HG02943 (cell line): ENCODE results near the gene AUTS2.

Experiments
- ATAC-seq: cut with Tn5 transposase; IDR thresholded peaks from one replicate; pipeline ENCODE4 v1.9.1; 2021; ENCODE audit warnings: mild to moderate bottlenecking, low read depth, moderate library complexity; ENCODE audit not compliant: unreplicated experiment

The AUTS2 gene

DNA sequence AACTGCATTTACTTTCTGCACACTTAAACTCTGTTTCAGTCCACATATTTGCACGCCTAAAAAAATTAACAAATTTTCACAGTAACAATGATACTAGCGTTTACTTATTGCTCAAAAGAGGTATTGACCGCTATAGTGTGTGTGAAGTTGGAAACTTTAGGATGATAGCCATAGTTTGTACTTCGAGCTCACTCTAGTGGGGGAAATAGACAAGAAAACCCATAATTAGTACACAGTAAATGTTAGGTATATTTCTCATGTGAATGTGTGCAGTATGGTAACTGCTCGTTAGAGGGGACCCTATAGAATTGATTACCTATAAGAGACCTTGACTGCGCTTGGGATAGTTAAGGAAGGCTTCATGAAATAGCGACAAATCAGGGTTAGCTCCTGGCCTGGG is 238.4 kb downstream of the AUTS2 start:
- ATAC-seq: no peak

DNA sequence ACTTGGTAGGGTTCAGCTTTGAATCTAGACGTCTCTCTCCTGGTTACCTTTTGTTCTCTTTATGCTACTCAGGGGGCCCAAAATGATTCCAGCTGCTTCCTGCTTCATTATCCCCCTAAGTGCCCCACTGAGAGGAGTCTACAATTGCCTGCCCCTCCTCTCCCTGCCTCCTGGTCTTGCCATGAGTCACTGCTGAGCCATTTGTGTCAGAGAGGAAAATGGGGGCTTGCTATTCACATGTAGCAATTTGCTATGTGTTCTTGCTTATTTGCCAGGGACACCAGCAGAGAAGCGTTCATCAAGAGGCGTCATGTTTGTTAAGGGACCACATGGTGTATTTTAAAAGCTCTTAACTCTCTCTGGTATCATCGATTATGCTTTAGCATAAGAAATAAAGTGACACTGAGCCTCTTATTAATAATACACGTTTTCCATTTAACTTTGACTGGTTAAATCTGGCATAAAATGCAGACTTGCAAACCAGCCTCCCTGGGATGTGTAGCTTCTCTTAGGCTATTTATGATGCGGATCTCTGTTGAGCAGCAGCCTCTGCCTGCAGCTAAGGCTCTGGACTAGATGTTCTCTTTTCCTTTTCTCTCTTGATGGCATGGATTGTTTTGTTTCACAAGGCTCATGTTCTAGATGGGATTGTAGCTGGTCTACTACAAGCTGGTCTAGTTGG is 239.3 kb downstream of the AUTS2 start:
- no peak for ATAC-seq

GRCh38 chr7:69839782-69840181 is 241.5 kb downstream of the AUTS2 start:
- no peak for ATAC-seq

DNA sequence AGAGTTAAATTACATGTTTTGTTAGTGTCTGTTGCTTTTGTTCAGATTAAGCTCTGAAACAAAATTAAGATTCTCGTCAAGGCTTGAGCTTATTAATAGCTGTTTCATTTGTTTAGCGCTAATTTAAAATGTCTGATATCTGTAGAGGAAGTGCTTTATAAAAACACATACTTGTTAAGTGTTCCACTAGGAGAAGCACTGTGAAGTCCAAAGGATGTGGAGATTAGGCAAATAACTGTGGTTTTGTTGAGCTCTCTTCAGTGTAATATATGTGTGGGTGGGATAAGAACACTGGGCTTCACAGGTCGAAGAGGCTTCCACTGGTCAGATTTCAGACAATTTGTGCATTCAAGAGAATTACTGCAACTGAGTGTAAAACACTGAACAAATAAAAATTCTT is 242.0 kb downstream of the AUTS2 start:
- ATAC-seq: no peak

GRCh38 chr7:69843653-69844052 is 245.4 kb downstream of the AUTS2 start:
- ATAC-seq: no peak

- no peak for ATAC-seq
Measured at GRCh38 chr7:69844264-69844868, 246.1 kb downstream of the AUTS2 start.

GRCh38 chr7:69845721-69846495 is 247.6 kb downstream of the AUTS2 start:
- ATAC-seq: no peak

GRCh38 chr7:69847921-69848612 is 249.8 kb downstream of the AUTS2 start:
- ATAC-seq: no peak

GRCh38 chr7:69849268-69849667 is 251.0 kb downstream of the AUTS2 start:
- ATAC-seq: no peak

DNA sequence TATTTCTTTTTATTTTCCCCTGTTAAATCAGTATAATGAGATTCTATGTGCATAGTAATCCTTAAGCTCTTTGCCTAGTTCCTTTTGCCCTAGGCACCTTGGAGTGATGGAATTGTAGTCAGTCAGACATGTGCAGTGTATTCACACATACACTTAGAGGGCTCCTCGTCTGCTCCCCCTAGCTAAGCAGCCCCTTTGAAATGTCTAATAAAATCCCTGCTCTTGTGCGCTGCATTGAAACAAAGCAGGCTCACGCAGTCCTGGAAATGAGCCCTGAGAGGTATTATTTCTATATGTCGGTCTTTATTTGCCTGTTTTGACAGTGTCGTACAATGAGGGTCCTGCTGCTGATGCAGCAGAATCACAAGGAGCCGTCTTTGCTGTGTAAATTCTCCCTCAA is 258.7 kb downstream of the AUTS2 start:
- no peak for ATAC-seq

DNA sequence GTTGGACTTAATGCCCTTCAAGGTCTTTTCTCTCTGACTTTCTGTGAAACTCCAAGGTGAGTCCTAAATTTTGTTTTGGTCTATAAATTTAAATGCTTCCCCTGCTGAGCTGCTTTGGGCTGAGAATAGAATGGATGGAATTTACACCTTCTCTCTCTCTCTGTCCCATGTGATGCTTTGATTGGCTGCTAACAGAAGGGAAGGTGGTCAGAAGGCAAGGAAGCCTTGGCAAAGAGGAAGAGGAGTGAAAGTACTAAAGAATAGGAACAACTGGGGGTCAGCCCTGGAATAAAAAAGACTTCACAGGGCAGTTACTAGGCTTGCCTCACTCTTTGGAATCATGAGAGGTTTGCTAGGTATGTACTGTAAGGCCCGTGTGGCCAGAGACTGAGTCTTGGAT is 260.2 kb downstream of the AUTS2 start:
- ATAC-seq: no peak

- no peak for ATAC-seq
Measured at GRCh38 chr7:69859342-69859741, 261.1 kb downstream of the AUTS2 start.

DNA sequence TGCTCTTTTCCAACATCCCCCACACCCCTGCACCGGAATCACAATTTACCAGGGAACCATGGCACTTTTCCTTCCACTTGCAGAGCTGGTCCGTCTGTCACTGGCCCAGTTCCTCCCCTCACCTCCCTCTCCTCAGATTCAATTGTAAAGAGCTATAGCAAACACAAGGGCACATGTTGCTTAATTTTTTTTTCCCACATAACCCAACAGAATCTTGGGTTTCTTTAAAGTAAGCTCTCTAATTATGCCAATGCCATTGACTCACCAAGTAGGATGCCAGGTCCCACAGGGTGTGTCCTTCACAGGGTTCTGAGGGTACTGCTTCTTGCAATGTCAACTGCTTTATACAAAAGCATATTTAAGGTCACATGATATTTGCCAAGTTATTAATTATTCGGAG is 262.2 kb downstream of the AUTS2 start:
- no peak for ATAC-seq

- ATAC-seq: no peak
Measured at GRCh38 chr7:69860941-69861622, 262.8 kb downstream of the AUTS2 start.

DNA sequence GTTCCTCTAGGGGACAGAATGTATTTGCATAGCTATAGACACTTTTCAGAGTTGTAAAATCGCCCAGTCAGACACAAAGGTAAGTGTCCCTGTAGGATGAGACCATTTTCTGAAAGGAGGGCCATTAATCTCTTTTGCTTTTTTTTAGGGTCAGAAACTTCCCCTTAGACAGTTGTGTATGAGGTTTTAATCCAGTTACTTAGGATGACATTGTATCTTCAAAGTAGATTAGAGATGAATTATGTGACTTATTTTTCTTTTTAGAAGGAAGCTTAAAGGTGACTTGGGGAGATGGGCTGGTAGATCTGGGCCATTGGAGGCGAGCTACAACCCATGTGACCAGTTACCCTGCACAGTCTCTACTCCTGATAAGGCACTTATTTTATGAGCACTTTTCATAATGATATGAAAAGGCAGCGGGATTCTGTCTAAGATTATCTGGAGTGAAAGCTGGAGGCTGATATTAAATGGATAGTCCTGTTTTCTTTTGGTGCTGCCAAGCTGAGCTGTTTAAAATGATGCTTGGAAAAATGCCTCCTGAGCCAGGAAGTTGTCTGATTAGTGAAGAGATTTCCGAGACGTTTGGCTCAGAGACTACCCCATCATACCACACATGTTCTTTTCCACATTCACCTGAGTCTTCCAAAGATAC is 264.3 kb downstream of the AUTS2 start:
- no peak for ATAC-seq

GRCh38 chr7:69864274-69864673 is 266.0 kb downstream of the AUTS2 start:
- no peak for ATAC-seq

DNA sequence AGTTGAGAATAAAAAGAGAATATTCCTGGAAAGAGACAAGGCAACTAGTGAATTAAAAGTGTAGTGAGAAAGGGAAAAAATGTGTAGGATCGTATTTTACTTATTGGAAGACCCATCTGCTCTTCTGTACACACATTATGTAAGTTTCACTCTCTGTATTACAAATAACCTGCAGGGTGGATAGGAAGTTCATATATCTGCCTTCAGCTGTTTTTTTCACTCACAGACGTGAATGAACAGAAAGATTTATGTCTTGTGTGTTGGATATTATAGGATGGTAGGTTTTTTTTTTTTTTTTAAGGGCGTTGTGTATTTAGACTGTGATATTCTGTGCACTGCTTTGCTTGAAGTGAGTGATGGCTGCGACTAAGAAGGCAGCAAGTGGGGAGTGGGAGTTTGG is 266.5 kb downstream of the AUTS2 start:
- no peak for ATAC-seq

- ATAC-seq: no peak
Measured at GRCh38 chr7:69868921-69869320, 270.6 kb downstream of the AUTS2 start.

GRCh38 chr7:69871213-69871885 is 273.1 kb downstream of the AUTS2 start:
- no peak for ATAC-seq
